Measurements from ENCODE around the gene LGALS7.

Gene LGALS7

DNA sequence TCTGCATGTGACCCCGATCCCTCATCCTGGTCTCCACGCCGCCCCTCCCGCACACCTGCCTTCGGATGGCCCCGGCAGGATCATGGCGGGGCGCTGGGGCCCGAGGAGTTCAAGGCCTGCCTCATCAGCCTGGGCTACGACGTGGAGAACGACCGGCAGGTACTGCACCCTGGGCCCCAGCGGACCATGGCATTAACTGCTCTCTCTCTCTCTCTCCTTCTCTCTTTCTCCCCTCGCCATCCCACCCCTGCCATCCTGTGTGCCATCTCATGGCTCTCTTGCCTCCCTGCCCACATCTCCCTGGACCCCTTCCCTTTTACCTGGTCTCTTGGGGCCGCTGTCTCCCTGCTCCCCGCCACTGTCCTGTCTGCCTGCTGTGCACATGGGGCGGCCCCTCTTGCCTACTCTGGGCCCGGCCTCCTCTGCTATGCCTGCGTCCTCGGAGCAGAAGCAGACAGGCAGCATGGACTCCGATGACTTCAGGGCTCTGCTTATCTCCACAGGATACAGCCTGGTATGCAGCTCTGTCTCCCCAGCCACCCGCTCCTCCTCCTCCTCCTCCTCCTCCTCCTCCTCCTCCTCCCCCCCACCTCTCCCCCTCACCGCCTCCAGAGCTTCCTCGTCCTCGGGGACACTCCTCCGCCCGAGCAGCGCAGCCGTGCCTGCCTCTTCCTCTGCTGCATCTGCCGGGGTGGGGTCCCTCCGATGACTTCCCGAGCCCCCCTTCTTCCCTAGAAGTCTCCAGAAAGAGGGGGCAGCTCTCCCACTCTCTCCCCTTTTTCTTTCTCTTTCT is 45.3 kb downstream of the LGALS7 start:
- DNase-seq (ENCODE audit: low read depth in 2 of 2): no peak

DNA sequence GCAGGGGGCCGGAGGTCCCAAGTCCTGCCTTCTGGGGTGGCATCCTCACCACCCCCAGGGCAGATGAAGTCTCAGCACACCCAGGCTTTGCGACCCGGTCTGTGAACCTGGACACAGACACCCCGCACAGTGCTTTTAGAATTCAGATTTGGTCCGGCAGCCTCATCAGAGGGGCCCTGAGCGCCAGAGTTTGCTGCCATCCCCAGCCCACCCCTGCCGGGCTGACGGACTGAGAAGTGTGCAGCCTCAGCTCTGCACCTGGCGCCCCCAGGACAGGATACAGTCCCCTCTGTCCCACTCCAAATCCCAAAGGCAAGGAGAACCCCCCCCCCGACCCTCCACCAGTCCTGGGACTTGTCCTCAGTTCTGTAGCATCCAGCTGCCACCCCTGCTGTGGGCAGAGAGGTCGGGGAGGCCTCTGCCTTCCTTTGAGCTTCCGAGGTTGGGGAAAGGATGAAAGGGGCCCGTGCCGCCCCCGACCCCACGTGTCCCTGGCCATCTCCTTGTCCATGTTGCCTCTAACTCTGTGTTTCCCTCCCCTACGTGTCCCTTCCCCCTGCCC is 45.9 kb downstream of the LGALS7 start:
- no peak for DNase-seq (ENCODE audit: low read depth in 2 of 2)

DNA sequence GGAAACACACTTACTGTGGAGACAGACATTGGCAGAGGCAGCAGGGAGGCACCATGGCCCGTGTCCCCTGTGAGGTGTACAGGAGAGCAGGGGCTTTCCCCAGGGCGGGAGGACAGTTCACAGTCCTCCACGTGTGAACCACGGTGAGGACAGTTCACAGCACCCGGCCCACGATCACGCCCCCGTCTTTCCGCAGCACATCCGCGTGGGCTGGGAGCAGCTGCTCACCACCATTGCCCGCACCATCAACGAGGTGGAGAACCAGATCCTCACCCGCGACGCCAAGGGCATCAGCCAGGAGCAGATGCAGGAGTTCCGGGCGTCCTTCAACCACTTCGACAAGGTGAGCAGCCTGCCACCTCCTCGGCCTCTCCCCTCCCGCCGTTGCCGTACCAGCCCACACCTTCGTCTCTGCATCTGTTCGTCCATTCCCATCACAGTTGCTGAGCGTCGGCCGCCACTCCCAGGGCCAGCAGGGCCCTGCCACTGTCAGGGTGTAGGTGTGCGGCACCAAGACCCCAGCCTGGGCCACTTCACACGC is 46.5 kb downstream of the LGALS7 start:
- DNase-seq (ENCODE audit: low read depth in 2 of 2): no peak

DNA sequence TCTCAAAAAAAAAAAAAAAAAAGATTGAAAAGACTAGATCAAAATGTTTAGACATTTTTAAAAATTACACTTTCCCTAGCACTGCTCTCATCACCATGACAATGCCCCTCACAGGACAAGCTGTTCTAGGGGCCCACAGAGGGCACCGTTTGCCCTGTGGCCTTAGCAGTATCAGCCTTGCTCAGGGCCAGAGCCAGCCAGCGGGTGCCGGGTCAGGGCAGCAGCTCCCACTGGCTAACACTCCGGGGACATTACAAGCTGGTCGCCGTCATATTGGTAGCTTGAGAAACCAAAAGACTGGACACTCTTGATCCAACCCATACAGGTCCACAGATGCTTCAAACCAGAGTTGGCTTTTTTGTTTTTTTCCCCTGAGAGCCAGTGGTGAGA is 47.0 kb downstream of the LGALS7 start:
- DNase-seq (ENCODE audit: low read depth in 2 of 2): no peak

DNA sequence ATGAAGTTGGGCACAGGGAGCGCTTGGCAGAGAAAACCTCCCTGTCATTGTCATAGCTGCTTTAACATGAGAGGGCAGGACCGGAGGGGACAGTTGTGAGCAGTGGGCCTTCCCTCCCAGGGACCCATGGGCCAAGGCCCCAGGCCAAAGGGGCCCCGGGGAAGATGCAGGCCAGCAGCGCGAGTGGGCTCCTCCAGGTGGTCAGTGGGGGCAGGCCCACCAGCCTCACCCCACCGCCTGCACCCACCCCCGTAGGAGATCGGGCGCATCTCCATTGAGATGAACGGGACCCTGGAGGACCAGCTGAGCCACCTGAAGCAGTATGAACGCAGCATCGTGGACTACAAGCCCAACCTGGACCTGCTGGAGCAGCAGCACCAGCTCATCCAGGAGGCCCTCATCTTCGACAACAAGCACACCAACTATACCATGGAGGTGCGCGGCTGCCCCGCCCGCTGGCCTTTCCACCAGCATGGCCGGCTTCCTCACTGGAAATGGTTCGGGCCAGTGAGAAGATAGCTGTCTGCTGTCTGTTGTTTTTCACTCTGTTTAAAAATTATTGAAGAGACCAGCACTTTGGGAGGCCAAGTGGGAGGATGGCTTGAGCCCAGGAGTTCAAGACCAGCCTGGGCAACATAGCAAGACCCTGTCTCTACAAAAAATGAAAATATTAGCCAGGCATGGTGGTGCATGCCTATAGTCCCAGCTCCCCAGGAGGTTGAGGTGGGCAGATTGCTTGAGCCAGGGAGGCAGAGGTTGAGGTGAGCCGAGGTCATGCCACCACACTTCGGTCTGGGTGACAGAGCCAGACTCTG is 47.6 kb downstream of the LGALS7 start:
- no peak for DNase-seq (ENCODE audit: low read depth in 2 of 2)

DNA sequence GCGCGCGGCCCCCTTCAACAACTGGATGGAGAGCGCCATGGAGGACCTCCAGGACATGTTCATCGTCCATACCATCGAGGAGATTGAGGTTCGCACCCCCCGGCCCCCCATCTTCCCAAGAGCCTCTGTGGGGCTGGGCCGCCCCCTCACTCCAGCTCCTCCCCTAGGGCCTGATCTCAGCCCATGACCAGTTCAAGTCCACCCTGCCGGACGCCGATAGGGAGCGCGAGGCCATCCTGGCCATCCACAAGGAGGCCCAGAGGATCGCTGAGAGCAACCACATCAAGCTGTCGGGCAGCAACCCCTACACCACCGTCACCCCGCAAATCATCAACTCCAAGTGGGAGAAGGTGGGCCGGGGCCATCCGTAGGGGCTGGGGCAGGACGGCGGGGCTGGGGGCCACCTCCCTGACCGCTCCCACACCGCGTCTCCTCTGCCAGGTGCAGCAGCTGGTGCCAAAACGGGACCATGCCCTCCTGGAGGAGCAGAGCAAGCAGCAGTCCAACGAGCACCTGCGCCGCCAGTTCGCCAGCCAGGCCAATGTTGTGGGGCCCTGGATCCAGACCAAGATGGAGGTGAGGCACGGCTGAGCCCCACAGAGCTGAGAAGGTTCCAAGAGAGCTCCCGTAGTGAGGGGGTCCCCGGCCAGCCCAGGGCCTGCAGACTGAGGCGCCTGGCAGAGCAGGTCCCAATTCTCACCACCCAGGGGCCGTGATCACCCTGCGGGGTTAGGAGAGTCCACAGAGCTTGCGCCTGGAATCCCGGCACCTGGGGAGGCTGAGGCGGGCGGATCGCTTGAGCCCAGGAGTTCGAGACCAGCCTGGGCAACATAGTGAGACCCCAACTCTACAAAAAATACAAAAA is 49.1 kb downstream of the LGALS7 start:
- DNase-seq (ENCODE audit: low read depth in 2 of 2): no peak

DNA sequence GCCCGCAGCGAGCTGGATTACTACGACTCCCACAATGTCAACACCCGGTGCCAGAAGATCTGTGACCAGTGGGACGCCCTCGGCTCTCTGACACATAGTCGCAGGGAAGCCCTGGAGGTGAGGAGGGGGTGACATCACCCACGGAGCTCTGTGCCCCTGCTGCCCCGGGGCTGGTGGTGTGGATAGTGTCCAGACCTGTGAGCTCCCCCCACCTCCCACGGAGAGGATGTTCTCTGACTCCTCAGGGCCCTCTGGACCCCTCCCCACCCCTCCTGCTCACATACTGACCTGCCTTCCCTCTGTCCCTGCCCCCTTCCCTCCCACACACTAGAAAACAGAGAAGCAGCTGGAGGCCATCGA is 49.7 kb downstream of the LGALS7 start:
- no peak for DNase-seq (ENCODE audit: low read depth in 2 of 2)

DNA sequence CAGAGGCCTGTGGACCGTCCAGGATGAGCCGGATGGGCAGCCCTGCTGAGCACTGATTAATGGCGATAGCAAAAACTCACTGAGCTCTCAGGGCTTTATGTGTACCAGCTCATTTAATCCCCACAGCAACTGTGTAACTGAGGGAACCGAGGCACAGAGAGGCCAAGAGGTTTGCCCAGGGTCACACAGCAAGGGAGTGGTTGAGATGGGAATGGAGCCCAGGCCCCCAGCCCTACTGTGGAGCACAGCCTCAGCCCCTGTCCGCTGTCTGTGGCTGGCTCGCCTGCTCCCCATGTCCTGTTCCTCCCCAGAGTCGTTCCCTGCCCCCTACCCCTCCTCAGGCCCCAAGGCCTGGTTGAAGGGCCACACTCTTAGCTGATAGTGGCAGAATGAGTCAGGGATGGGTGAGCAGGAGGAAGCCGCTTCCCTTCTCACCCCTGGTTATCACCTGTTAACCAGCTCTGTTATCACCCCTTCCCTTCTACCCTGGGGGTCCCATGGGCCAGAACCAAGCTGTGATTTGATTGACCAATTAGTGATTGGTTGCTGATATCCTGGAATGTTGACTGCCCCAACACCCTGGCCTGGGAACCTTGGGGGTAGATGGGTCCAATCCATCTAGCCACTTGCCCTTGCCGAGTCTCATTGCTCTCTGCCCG is 50.2 kb downstream of the LGALS7 start:
- no peak for DNase-seq (ENCODE audit: low read depth in 2 of 2)

DNA sequence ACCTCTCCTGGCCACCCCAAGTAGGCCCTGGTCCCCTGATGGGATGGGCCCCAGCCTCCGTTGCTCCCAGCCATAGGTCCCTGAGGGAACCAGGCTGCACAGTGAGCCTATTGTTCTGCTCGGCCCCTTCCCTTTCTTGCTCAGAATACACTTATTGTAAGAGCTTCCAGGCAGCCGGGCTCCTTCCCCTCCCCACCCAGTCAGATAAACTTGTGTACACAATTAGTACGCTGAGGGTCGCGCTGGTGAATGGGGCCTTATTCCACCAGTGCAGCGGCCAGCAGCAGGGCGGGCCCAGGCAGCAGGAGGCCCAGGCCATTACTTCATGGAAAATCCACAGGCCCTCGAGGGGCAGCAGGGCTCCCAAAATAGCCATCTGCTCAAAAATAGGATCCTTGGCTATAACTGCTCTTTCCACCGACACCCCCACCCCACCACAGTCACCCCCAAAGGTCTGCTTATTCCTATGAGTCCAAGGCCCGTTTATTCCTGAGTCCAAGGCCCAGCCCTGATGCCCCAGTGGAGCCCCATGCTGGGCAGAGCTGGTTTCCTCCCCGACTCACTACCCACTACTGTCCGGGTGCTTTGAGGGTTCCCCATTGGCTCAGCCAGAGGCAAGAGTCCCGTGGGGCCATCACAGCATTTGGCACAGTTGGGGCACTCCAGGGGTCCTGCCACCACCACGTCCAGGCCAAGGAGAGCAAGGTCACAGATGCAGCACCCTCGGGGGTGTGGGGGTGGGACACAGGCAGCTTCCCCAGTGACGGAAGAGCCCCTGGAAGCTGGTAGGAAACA is 51.1 kb downstream of the LGALS7 start:
- DNase-seq (ENCODE audit: low read depth in 2 of 2): no peak

DNA sequence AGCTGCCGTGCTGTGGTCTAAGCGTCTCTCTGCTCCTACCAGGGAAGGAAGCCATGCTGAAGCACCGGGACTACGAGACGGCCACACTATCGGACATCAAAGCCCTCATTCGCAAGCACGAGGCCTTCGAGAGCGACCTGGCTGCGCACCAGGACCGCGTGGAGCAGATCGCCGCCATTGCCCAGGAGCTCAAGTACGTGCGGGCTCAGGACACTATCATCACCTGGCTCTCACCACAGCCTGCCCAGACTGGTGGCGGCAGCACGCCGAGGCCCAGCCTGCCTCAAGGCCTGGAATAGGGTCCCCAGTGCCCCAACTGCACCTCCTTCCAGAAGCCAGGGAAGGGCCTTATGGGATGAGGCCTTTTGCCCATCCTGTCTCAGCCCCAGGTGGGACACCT is 51.8 kb downstream of the LGALS7 start:
- DNase-seq (ENCODE audit: low read depth in 2 of 2): no peak

Data from activated CD4-positive, alpha-beta T cell treated with anti-CD3 and anti-CD28 coated beads for 24 hours (primary cell).